Left kidney (tissue), 1 donor: ENCODE results near the gene NPC2. TPM values are rescaled to one million over a fixed set of nuclear protein-coding genes. Genes with fewer than 3 reads are reported as not detected.

ENCODE experiments used
- polyA plus RNA-seq: library from polyadenylated mRNA; unstranded; fragments of 120-200 nt; gene quantifications from one replicate; pipeline ENCODE4 v1.2.1, GENCODE V29; 2013; ENCODE audit not compliant: insufficient read length

The NPC2 gene
- polyA plus RNA-seq, 1 donor, result 320 TPM

Other genes with a start within 250 kb of the NPC2 start
- 150 TPM for gene ABCD4, start 190.4 kb downstream of the NPC2 start, polyA plus RNA-seq
- not detected for gene VRTN, start 144.8 kb downstream of the NPC2 start, polyA plus RNA-seq
- 0.50 TPM for gene SYNDIG1L, start 67.1 kb downstream of the NPC2 start, polyA plus RNA-seq
- 35.1 TPM for gene ISCA2, start 460 bp upstream of the NPC2 start, polyA plus RNA-seq
- gene LTBP2, start 118.9 kb upstream of the NPC2 start, polyA plus RNA-seq, result 2.3 TPM
- gene AREL1, start 219.8 kb upstream of the NPC2 start, polyA plus RNA-seq, result 42.2 TPM
- 64.3 TPM for gene FCF1, start 219.8 kb upstream of the NPC2 start, polyA plus RNA-seq